B cell (primary cell): ENCODE measurements around the gene ADAD1. TPM values are rescaled to one million over a fixed set of nuclear protein-coding genes. Genes with fewer than 3 reads are reported as not detected.

Experiments used
- ATAC-seq: fragments of 200-7000 bp; cut with Tn5 transposase; one replicate; pipeline ENCODE4 v1.10.0; 2021; ENCODE audit warnings: low read depth, mild to moderate bottlenecking, moderate number of reproducible peaks, moderate library complexity
- CTCF ChIA-PET: fragments of 350-600 bp; sonication (Branson Sonifier 250); formaldehyde crosslinking; loops from one replicate; lab custom pipeline; 2021; ENCODE audit warnings: antibody characterized with exemption, inconsistent platforms; lab: Charles Lee
- POLR2A ChIA-PET: fragments of 350-600 bp; sonication (Branson Sonifier 250); formaldehyde crosslinking; loops from one replicate; lab custom pipeline; 2021; ENCODE audit warnings: antibody characterized with exemption; lab: Charles Lee
- DNase-seq: peaks from one replicate; pipeline ENCODE4 v3.0.0; 2013
- H2AFZ ChIP-seq: 2 replicates; pipeline ENCODE4 v1.6.1; 2012; ENCODE audit warnings: mild to moderate bottlenecking, low read depth, low read length; ENCODE audit not compliant: insufficient read depth, poor library complexity, severe bottlenecking
- H3K27ac ChIP-seq, 2 donors: 1 replicate in 1 of 2; 2 replicates in 1 of 2; pipeline ENCODE4 v1.5.1; 2012 to 2013; ENCODE audit warnings: low read length in 2 of 2, mild to moderate bottlenecking in 2 of 2, moderate library complexity in 1 of 2
- H3K27me3 ChIP-seq, 4 experiments: fragments of 200-600 bp in 1 of 4; sonication (generic) in 1 of 4; replicated peaks in 1 of 4; 1 replicate in 2 of 4; 2 replicates in 2 of 4; pipeline versions ENCODE4 v1.6.1 to v1.7.0; 2013 to 2016; ENCODE audit warnings: low read length in 3 of 4, mild to moderate bottlenecking in 2 of 4, mixed read lengths in 1 of 4, moderate library complexity in 1 of 4; ENCODE audit not compliant: insufficient read depth in 4 of 4, control insufficient read depth in 3 of 4; ENCODE audit errors: control extremely low read depth in 1 of 4
- H3K36me3 ChIP-seq, 2 experiments: replicated peaks in 1 of 2; 1 replicate in 1 of 2; 2 replicates in 1 of 2; pipeline versions ENCODE4 v1.6.1 to v1.7.1; 2013; ENCODE audit warnings: low read length in 1 of 2; ENCODE audit not compliant: insufficient read depth in 2 of 2, control insufficient read depth in 1 of 2; ENCODE audit errors: control extremely low read depth in 1 of 2, extremely low read depth in 1 of 2
- H3K4me1 ChIP-seq, 2 donors: fragments of 200-600 bp in 1 of 2; sonication (generic) in 1 of 2; 1 replicate in 1 of 2; 2 replicates in 1 of 2; pipeline versions ENCODE4 v1.5.1 to v1.6.1; 2013 to 2017; ENCODE audit warnings: low read length in 2 of 2; ENCODE audit not compliant: control insufficient read depth in 2 of 2, insufficient read depth in 2 of 2
- H3K4me2 ChIP-seq: replicated peaks from 2 replicates; pipeline ENCODE3; 2012; ENCODE audit warnings: mild to moderate bottlenecking, low read depth, low read length; ENCODE audit not compliant: poor library complexity, severe bottlenecking
- H3K4me3 ChIP-seq, 5 experiments: fragments of 200-600 bp in 1 of 5; sonication (generic) in 1 of 5; 1 replicate in 3 of 5; 2 replicates in 2 of 5; pipeline versions ENCODE4 v1.5.1 to v1.7.0; 2011 to 2016; ENCODE audit warnings: low read length in 4 of 5, mild to moderate bottlenecking in 4 of 5, low read depth in 2 of 5, control low read depth in 1 of 5, moderate library complexity in 1 of 5; ENCODE audit not compliant: insufficient read depth in 1 of 5; ENCODE audit errors: control extremely low read depth in 1 of 5, extremely low read depth in 1 of 5
- H3K79me2 ChIP-seq: fragments of 200-600 bp; sonication (generic); one replicate; pipeline ENCODE4 v1.6.0; 2016; ENCODE audit warnings: low read length; ENCODE audit not compliant: control insufficient read depth, insufficient read depth
- H3K9ac ChIP-seq: fragments of 200-600 bp; sonication (generic); 2 replicates; pipeline ENCODE4 v1.6.1; 2017; ENCODE audit warnings: mild to moderate bottlenecking, low read length, moderate library complexity
- H3K9me3 ChIP-seq, 3 donors: one replicate each; pipeline versions ENCODE4 v1.6.1 to v1.7.1; 2013; ENCODE audit warnings: low read length in 2 of 3; ENCODE audit not compliant: control insufficient read depth in 2 of 3, insufficient read depth in 1 of 3; ENCODE audit errors: control extremely low read depth in 1 of 3
- H4K20me1 ChIP-seq: 2 replicates; pipeline ENCODE4 v1.6.0; 2012; ENCODE audit warnings: mild to moderate bottlenecking, low read length; ENCODE audit not compliant: insufficient read depth, control insufficient read depth, poor library complexity, severe bottlenecking
- H3K27ac Mint-ChIP-seq: one replicate; pipeline ENCODE4 v1.8.0; 2021; ENCODE audit warnings: mixed read lengths
- H3K27me3 Mint-ChIP-seq: one replicate; pipeline ENCODE4 v1.8.0; 2021; ENCODE audit warnings: mixed read lengths
- H3K4me1 Mint-ChIP-seq: one replicate; pipeline ENCODE4 v1.8.0; 2021; ENCODE audit warnings: mixed read lengths
- H3K4me3 Mint-ChIP-seq: one replicate; pipeline ENCODE4 v1.8.0; 2021; ENCODE audit warnings: mixed read lengths
- H3K9me3 Mint-ChIP-seq: one replicate; pipeline ENCODE4 v1.8.0; 2022; ENCODE audit warnings: mixed read lengths; ENCODE audit not compliant: insufficient read depth
- EZH2 ChIP-seq: IDR thresholded peaks from 2 replicates; pipeline ENCODE4 v1.6.1; 2012; ENCODE audit warnings: borderline replicate concordance, low read depth, mild to moderate bottlenecking, moderate library complexity, low read length; ENCODE audit not compliant: insufficient read depth, poor library complexity, severe bottlenecking
- WGBS: methylation state at CpG from one replicate; pipeline ENCODE4 v1.1.5; 2013; ENCODE audit warnings: missing lambda C conversion rate; ENCODE audit not compliant: insufficient coverage; 5-methylcytosine and 5-hydroxymethylcytosine counted together
- intact Hi-C: fragments of 100-400 bp; cut with micrococcal nuclease; formaldehyde crosslinking; loops from one replicate; pipeline ENCODE4 v1.10.0; 2022
- polyA plus RNA-seq: library from polyadenylated mRNA; depleted of rRNA; stranded (reverse); fragments of >200 nt; gene quantifications from 2 replicates; pipeline ENCODE4 v1.2.3, GENCODE V29; 2012
- total RNA-seq, 2 donors: library from RNA; stranded (reverse); fragments of 120-200 nt in 1 of 2; gene quantifications; 1 replicate in 1 of 2; 2 replicates in 1 of 2; pipeline versions ENCODE4 v1.2.3 to v1.2.4, GENCODE V29; 2013 to 2022
- TF ChIP-seq, protein P1 (sequence below): fragments of 200-600 bp; IDR thresholded peaks from one replicate; pipeline ENCODE4 v1.8.0; 2022; ENCODE audit warnings: antibody characterized with exemption, mild to moderate bottlenecking

ADAD1 gene
- total and polyA plus RNA-seq, 2 donors (not counting 1 experiment from before 2014, with no cell fraction given): not detected

DNA sequence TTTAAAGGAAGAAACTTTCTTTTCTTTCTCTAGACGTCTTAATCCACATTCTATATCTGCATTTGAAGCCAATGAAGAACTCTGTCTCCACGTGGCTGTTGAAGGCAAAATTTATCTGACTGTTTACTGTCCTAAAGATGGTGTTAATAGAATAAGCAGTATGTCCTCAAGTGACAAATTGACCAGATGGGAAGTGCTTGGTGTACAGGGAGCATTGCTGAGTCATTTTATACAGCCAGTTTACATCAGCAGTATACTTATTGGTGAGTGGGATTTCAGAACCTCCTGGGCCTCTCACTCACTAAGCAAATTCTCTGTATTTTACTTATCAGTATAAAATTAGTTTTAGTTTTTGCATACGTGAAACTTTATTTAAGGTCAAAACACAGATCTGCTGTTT, 33.7 kb downstream of the ADAD1 start:
- Histone ChIP-seq H4K20me1 (no peaks in the 10 kb centered on the region), H3K4me2 (no peak overlapping the region), H3K4me3 (no peak overlapping the region), H3K27me3 (no peaks in the 10 kb centered on the region), H2AFZ (no peak overlapping the region), H3K9ac (no peak overlapping the region), H3K9me3 (peaks cover 0 to 1% (median 0%) of the 10 kb centered on the region in 3 donors), H3K4me1 (no peaks in the 10 kb centered on the region), H3K27ac (no peak overlapping the region), H3K79me2 (no peaks in the 10 kb centered on the region), H3K36me3 (no peaks in the 10 kb centered on the region)
- no peaks in the 10 kb centered on the region for H3K9me3 Mint-ChIP-seq
- DNase-seq (no peak), ATAC-seq (no peak)
- no peak overlapping the region for H3K4me3 Mint-ChIP-seq
- H3K4me1 Mint-ChIP-seq: no peaks in the 10 kb centered on the region
- no CpG with 5 or more reads among the region's 3 CpGs for WGBS
- ChIA-PET POLR2A (no interaction called here), CTCF (no interaction called here)
- no peak overlapping the region for H3K27ac Mint-ChIP-seq
- no peak for TF ChIP-seq EZH2
- TF ChIP-seq, protein P1, sequence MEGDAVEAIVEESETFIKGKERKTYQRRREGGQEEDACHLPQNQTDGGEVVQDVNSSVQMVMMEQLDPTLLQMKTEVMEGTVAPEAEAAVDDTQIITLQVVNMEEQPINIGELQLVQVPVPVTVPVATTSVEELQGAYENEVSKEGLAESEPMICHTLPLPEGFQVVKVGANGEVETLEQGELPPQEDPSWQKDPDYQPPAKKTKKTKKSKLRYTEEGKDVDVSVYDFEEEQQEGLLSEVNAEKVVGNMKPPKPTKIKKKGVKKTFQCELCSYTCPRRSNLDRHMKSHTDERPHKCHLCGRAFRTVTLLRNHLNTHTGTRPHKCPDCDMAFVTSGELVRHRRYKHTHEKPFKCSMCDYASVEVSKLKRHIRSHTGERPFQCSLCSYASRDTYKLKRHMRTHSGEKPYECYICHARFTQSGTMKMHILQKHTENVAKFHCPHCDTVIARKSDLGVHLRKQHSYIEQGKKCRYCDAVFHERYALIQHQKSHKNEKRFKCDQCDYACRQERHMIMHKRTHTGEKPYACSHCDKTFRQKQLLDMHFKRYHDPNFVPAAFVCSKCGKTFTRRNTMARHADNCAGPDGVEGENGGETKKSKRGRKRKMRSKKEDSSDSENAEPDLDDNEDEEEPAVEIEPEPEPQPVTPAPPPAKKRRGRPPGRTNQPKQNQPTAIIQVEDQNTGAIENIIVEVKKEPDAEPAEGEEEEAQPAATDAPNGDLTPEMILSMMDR: no peak
- H3K27me3 Mint-ChIP-seq: no peaks in the 10 kb centered on the region
- intact Hi-C loops: no loop called here

DNA sequence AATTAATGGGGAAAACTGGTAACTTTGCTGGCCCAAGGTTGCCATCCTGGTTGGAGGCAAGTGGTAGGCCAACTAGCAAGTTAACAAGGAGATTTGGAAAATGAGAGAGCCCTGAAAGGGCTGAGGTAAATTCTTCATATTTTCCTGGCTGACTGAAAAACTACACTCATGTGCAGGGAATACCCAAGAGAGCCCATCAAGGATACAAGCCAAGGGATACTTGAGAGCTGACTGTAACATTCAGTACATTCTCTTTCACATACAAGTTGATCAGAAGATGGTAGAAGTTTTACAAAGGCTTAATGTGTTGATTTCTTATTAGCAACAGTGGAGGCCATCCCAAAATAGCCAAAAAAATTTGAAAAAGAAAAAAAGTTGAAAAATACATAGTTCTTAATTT, 44.4 kb downstream of the ADAD1 start:
- POLR2A ChIA-PET: no interaction called here
- CTCF ChIA-PET: no interaction called here

More for the DNA sequence above, 44.4 kb downstream of the ADAD1 start:
- H2AFZ ChIP-seq: no peak overlapping the region
- no peaks in the 10 kb centered on the region for H4K20me1 ChIP-seq
- no peak overlapping the region for H3K4me3 Mint-ChIP-seq
- DNase-seq (no peak), ATAC-seq (no peak)
- no peak overlapping the region for H3K9ac ChIP-seq
- H3K9me3 ChIP-seq: peaks cover 0 to 1% (median 0%) of the 10 kb centered on the region in 3 donors
- no peak overlapping the region for H3K4me2 ChIP-seq
- H3K27me3 ChIP-seq: peaks cover 0 to 3% (median 0%) of the 10 kb centered on the region in 4 experiments
- peaks cover 8% of the 10 kb centered on the region for H3K9me3 Mint-ChIP-seq
- no peaks in the 10 kb centered on the region for H3K4me1 Mint-ChIP-seq
- intact Hi-C loops: no loop called here
- no peak overlapping the region for H3K4me3 ChIP-seq
- H3K4me1 ChIP-seq: no peaks in the 10 kb centered on the region
- TF ChIP-seq, protein P1: no peak
- TF ChIP-seq EZH2: no peak
- H3K79me2 ChIP-seq: no peaks in the 10 kb centered on the region
- H3K36me3 ChIP-seq: no peaks in the 10 kb centered on the region
- H3K27me3 Mint-ChIP-seq: peaks cover 4% of the 10 kb centered on the region
- no peak overlapping the region for H3K27ac Mint-ChIP-seq
- H3K27ac ChIP-seq: no peak overlapping the region
